HepG2 (cell line): Measurements from ENCODE around the gene COL5A1.

Source experiments
- CTCF ChIP-seq: sonication (generic); formaldehyde crosslinking; IDR thresholded peaks from 2 replicates; pipeline ENCODE4 v1.5.0; 2020; ENCODE audit warnings: mild to moderate bottlenecking, missing genetic modification reagents, moderate library complexity
- IKZF5 ChIP-seq: IDR thresholded peaks from 2 replicates; pipeline ENCODE4 v1.6.1; 2018; ENCODE audit warnings: missing genetic modification reagents, mild to moderate bottlenecking, missing compliant biosample characterization
- KDM1A ChIP-seq: IDR thresholded peaks from 2 replicates; pipeline ENCODE4 v1.6.1; 2016; ENCODE audit warnings: missing compliant biosample characterization
- REST ChIP-seq, 2 experiments: IDR thresholded peaks; 2 replicates each; pipeline ENCODE4 v1.6.1; 2011 to 2012; ENCODE audit warnings: low read length in 2 of 2, borderline replicate concordance in 1 of 2, low read depth in 1 of 2, mild to moderate bottlenecking in 1 of 2, moderate library complexity in 1 of 2
- SMAD3 ChIP-seq: sonication (generic); formaldehyde crosslinking; IDR thresholded peaks from 2 replicates; pipeline ENCODE4 v1.4.0; 2020; ENCODE audit warnings: missing genetic modification reagents
- SSRP1 ChIP-seq: IDR thresholded peaks from 2 replicates; pipeline ENCODE4 v1.6.1; 2016; ENCODE audit warnings: control low read depth
- ZBTB20 ChIP-seq: sonication (generic); formaldehyde crosslinking; IDR thresholded peaks from 2 replicates; pipeline ENCODE4 v1.8.1; 2023; ENCODE audit warnings: missing genetic modification reagents, low read depth, mild to moderate bottlenecking, borderline replicate concordance
- ZNF350 ChIP-seq: sonication (generic); formaldehyde crosslinking; IDR thresholded peaks from 2 replicates; pipeline ENCODE4 v1.4.0; 2020; ENCODE audit warnings: mild to moderate bottlenecking, low read depth, missing genetic modification reagents, borderline replicate concordance
- TF ChIP-seq, protein P1 (sequence below): sonication (generic); formaldehyde crosslinking; IDR thresholded peaks from 2 replicates; pipeline ENCODE4 v1.4.0; 2020; ENCODE audit warnings: missing genetic modification reagents

DNA sequence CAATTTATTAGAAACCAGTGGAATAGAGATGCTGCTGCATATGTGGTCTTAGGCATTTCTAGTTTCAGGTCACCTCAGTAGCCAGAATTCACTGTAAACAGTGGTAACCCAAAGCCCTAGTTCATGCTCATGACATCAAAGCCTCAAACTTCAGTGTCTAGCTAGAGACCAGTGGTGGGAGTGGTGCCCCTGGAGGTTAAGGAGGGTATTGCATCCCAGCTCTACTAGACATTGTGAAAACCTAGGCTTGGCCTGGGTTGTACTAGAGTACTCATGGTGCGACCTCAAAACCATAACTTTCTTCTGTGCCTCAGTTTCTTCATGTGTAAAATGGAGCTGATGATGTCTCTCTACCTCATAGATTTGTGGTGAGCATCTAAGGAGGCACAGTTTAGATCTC lies 18.8 kb downstream of the COL5A1 start:
- TF ChIP-seq IKZF5 (CRISPR knock-in tag) (no peak), ZBTB20 (no peak), KDM1A (no peak), CTCF (CRISPR knock-in tag) (no peak), SMAD3 (CRISPR knock-in tag) (no peak), SSRP1 (CRISPR knock-in tag) (no peak), REST (IDR thresholded peaks at IDR 0.05; ENCODE audit: borderline replicate concordance in 1 of 2, low read depth in 1 of 2, low read length in 2 of 2) (no peak), ZNF350 (CRISPR knock-in tag) (no peak)
- TF ChIP-seq, protein P1, sequence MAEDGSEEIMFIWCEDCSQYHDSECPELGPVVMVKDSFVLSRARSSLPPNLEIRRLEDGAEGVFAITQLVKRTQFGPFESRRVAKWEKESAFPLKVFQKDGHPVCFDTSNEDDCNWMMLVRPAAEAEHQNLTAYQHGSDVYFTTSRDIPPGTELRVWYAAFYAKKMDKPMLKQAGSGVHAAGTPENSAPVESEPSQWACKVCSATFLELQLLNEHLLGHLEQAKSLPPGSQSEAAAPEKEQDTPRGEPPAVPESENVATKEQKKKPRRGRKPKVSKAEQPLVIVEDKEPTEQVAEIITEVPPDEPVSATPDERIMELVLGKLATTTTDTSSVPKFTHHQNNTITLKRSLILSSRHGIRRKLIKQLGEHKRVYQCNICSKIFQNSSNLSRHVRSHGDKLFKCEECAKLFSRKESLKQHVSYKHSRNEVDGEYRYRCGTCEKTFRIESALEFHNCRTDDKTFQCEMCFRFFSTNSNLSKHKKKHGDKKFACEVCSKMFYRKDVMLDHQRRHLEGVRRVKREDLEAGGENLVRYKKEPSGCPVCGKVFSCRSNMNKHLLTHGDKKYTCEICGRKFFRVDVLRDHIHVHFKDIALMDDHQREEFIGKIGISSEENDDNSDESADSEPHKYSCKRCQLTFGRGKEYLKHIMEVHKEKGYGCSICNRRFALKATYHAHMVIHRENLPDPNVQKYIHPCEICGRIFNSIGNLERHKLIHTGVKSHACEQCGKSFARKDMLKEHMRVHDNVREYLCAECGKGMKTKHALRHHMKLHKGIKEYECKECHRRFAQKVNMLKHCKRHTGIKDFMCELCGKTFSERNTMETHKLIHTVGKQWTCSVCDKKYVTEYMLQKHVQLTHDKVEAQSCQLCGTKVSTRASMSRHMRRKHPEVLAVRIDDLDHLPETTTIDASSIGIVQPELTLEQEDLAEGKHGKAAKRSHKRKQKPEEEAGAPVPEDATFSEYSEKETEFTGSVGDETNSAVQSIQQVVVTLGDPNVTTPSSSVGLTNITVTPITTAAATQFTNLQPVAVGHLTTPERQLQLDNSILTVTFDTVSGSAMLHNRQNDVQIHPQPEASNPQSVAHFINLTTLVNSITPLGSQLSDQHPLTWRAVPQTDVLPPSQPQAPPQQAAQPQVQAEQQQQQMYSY (CRISPR knock-in tag): no peak
